Measurements from ENCODE around the gene ROR1.

Gene ROR1

GRCh38 chr1:63904826-63905225 lies 131.0 kb downstream of the ROR1 start:
- TF ChIP-seq CTCF (IDR thresholded peaks at IDR 0.05; ENCODE audit: control extremely low read depth, extremely low read depth, low read depth, missing control alignments), result no peak
- ChIA-PET CTCF (interaction anchor here (1.0 to 1.5 kb wide), 3 partner anchors 11 to 17 kb away, joined by 3 to 5 read pairs (median 3); no protein-coding TSS in a partner anchor), POLR2A (no interaction called here)
- DNase-seq (ENCODE audit: extremely low spot score), result no peak

GRCh38 chr1:63906047-63906704 lies 132.4 kb downstream of the ROR1 start:
- POLR2A ChIA-PET, result no interaction called here
- DNase-seq (ENCODE audit: extremely low spot score), result no peak
- CTCF ChIA-PET, result interaction anchor here (0.8 to 1.3 kb wide), 3 partner anchors 12 to 19 kb away, joined by 3 to 5 read pairs (median 3); no protein-coding TSS in a partner anchor
- TF ChIP-seq CTCF (IDR thresholded peaks at IDR 0.05; ENCODE audit: control extremely low read depth, extremely low read depth, low read depth, missing control alignments), result no peak

GRCh38 chr1:63907051-63907450 lies 133.2 kb downstream of the ROR1 start:
- ChIA-PET CTCF (interaction anchor here (1.0 to 1.3 kb wide), 3 partner anchors 11 to 26 kb away, joined by 3 to 5 read pairs (median 3); no protein-coding TSS in a partner anchor), POLR2A (no interaction called here)
- DNase-seq (ENCODE audit: extremely low spot score), result no peak
- no peak for TF ChIP-seq CTCF (IDR thresholded peaks at IDR 0.05; ENCODE audit: control extremely low read depth, extremely low read depth, low read depth, missing control alignments)

- ChIA-PET POLR2A (no interaction called here), CTCF (interaction anchor here (1.0 to 1.4 kb wide), 5 partner anchors 10 to 217 kb away, joined by 3 to 5 read pairs (median 3); no protein-coding TSS in a partner anchor)
- DNase-seq (ENCODE audit: extremely low spot score), result no peak
- TF ChIP-seq CTCF (IDR thresholded peaks at IDR 0.05; ENCODE audit: control extremely low read depth, extremely low read depth, low read depth, missing control alignments), result no peak
Measured at GRCh38 chr1:63908016-63908415, 134.2 kb downstream of the ROR1 start.

- ChIA-PET POLR2A (no interaction called here), CTCF (interaction anchor here (1.2 to 1.4 kb wide), 4 partner anchors 8 to 218 kb away, joined by 3 to 5 read pairs (median 4); no protein-coding TSS in a partner anchor)
- TF ChIP-seq CTCF (IDR thresholded peaks at IDR 0.05; ENCODE audit: control extremely low read depth, extremely low read depth, low read depth, missing control alignments), result no peak
- no peak for DNase-seq (ENCODE audit: extremely low spot score)
Measured at GRCh38 chr1:63909526-63909925, 135.7 kb downstream of the ROR1 start.

- no peak for TF ChIP-seq CTCF (IDR thresholded peaks at IDR 0.05; ENCODE audit: control extremely low read depth, extremely low read depth, low read depth, missing control alignments)
- POLR2A ChIA-PET, result no interaction called here
- no peak for DNase-seq (ENCODE audit: extremely low spot score)
- CTCF ChIA-PET, result no interaction called here
Measured at GRCh38 chr1:63911049-63911448, 137.2 kb downstream of the ROR1 start.

Data from GM10248 (cell line).